Measurements from ENCODE around the gene CCDC187. TPM values are rescaled to one million over a fixed set of nuclear protein-coding genes. Genes with fewer than 3 reads are reported as not detected.

The CCDC187 gene
- total and polyA plus RNA-seq, 2 of the 8 experiments (the other 6 are each of a cell fraction or from before 2014, with no cell fraction given): 0.02 TPM; not detected in 1

DNA sequence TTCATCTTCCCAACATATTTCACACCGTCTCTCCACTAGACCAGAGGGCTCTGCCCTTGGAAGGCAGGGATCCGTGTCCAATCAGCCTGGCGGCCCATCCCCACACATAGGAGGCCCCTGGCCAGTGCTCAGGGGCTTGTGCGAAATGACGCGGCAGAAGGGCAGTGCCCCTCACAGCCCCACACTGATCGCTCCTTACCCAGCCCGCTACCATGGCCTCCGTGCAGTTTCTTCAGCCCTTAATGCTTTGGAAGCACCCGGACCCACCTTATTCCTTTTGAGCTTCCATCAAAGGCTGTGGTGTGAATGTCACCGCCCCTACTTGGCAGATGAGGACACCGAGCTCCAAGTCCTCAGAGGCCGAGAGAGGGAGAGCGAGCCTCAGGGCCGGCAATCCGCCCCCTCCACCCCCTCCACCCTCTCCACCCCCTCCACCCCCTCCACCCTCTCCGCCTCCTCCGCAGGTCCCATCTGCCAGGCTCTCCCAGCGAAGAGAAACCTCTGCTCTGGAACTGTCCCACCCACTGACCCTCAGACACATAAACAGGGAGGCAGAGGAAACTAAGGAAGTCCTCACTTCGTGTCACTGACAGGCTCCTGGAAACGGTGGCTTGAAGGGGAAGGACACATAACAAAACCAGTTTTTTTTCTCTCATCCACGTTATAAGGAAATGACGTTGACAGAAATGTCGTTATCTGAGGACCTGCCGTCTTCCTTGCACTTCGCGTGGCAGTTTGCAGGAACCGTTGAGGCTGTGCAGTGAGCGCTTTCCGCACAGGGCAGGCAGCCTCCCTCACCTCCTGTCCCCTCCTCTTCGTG, 72.2 kb downstream of the CCDC187 start (continued):
- TF ChIP-seq, protein P1, sequence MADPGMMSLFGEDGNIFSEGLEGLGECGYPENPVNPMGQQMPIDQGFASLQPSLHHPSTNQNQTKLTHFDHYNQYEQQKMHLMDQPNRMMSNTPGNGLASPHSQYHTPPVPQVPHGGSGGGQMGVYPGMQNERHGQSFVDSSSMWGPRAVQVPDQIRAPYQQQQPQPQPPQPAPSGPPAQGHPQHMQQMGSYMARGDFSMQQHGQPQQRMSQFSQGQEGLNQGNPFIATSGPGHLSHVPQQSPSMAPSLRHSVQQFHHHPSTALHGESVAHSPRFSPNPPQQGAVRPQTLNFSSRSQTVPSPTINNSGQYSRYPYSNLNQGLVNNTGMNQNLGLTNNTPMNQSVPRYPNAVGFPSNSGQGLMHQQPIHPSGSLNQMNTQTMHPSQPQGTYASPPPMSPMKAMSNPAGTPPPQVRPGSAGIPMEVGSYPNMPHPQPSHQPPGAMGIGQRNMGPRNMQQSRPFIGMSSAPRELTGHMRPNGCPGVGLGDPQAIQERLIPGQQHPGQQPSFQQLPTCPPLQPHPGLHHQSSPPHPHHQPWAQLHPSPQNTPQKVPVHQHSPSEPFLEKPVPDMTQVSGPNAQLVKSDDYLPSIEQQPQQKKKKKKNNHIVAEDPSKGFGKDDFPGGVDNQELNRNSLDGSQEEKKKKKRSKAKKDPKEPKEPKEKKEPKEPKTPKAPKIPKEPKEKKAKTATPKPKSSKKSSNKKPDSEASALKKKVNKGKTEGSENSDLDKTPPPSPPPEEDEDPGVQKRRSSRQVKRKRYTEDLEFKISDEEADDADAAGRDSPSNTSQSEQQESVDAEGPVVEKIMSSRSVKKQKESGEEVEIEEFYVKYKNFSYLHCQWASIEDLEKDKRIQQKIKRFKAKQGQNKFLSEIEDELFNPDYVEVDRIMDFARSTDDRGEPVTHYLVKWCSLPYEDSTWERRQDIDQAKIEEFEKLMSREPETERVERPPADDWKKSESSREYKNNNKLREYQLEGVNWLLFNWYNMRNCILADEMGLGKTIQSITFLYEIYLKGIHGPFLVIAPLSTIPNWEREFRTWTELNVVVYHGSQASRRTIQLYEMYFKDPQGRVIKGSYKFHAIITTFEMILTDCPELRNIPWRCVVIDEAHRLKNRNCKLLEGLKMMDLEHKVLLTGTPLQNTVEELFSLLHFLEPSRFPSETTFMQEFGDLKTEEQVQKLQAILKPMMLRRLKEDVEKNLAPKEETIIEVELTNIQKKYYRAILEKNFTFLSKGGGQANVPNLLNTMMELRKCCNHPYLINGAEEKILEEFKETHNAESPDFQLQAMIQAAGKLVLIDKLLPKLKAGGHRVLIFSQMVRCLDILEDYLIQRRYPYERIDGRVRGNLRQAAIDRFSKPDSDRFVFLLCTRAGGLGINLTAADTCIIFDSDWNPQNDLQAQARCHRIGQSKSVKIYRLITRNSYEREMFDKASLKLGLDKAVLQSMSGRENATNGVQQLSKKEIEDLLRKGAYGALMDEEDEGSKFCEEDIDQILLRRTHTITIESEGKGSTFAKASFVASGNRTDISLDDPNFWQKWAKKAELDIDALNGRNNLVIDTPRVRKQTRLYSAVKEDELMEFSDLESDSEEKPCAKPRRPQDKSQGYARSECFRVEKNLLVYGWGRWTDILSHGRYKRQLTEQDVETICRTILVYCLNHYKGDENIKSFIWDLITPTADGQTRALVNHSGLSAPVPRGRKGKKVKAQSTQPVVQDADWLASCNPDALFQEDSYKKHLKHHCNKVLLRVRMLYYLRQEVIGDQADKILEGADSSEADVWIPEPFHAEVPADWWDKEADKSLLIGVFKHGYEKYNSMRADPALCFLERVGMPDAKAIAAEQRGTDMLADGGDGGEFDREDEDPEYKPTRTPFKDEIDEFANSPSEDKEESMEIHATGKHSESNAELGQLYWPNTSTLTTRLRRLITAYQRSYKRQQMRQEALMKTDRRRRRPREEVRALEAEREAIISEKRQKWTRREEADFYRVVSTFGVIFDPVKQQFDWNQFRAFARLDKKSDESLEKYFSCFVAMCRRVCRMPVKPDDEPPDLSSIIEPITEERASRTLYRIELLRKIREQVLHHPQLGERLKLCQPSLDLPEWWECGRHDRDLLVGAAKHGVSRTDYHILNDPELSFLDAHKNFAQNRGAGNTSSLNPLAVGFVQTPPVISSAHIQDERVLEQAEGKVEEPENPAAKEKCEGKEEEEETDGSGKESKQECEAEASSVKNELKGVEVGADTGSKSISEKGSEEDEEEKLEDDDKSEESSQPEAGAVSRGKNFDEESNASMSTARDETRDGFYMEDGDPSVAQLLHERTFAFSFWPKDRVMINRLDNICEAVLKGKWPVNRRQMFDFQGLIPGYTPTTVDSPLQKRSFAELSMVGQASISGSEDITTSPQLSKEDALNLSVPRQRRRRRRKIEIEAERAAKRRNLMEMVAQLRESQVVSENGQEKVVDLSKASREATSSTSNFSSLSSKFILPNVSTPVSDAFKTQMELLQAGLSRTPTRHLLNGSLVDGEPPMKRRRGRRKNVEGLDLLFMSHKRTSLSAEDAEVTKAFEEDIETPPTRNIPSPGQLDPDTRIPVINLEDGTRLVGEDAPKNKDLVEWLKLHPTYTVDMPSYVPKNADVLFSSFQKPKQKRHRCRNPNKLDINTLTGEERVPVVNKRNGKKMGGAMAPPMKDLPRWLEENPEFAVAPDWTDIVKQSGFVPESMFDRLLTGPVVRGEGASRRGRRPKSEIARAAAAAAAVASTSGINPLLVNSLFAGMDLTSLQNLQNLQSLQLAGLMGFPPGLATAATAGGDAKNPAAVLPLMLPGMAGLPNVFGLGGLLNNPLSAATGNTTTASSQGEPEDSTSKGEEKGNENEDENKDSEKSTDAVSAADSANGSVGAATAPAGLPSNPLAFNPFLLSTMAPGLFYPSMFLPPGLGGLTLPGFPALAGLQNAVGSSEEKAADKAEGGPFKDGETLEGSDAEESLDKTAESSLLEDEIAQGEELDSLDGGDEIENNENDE (IDR thresholded peaks at IDR 0.05; ENCODE audit: insufficient replicate concordance, low read length): no peak
- TF ChIP-seq SRF (IDR thresholded peaks at IDR 0.05; ENCODE audit: low read depth, low read length) (no peak), SP4 (IDR thresholded peaks at IDR 0.05; ENCODE audit: low read length) (no peak), SIRT6 (IDR thresholded peaks at IDR 0.05; ENCODE audit: low read length) (no peak), SIX5 (IDR thresholded peaks at IDR 0.05; ENCODE audit: low read depth, low read length) (no peak)
